ENCODE results near the gene FBXO48.

DNA sequence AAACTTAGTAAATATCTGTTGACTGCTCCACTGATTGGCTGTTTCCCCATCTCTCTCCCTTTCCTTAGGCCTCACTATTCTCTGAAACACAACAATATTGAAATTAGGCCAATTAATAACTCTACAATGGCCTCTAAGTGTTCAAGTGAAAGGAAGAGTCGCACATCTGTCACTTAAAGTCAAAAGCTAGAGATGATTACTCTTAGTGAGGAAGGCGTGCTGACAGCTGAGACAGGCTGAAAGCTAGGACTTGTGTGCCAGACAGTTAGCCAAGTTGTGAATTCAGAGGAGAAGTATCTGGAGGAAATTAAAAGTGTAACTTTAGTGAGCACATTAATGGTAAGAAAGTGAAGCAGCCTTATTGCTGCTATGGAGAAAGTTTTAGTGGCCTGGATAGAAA is 53.6 kb downstream of the FBXO48 start:
- TF ChIP-seq, protein P1, sequence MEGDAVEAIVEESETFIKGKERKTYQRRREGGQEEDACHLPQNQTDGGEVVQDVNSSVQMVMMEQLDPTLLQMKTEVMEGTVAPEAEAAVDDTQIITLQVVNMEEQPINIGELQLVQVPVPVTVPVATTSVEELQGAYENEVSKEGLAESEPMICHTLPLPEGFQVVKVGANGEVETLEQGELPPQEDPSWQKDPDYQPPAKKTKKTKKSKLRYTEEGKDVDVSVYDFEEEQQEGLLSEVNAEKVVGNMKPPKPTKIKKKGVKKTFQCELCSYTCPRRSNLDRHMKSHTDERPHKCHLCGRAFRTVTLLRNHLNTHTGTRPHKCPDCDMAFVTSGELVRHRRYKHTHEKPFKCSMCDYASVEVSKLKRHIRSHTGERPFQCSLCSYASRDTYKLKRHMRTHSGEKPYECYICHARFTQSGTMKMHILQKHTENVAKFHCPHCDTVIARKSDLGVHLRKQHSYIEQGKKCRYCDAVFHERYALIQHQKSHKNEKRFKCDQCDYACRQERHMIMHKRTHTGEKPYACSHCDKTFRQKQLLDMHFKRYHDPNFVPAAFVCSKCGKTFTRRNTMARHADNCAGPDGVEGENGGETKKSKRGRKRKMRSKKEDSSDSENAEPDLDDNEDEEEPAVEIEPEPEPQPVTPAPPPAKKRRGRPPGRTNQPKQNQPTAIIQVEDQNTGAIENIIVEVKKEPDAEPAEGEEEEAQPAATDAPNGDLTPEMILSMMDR (optimal IDR thresholded peaks at IDR 0.05 in 1 of 3, IDR thresholded peaks at IDR 0.05 in 1 of 3, conservative IDR thresholded peaks at IDR 0.05 in 1 of 3; ENCODE audit: extremely low read depth in 1 of 3, insufficient read depth in 2 of 3, low read length in 3 of 3) = no peak
- TF ChIP-seq EZH2 (IDR thresholded peaks at IDR 0.05; ENCODE audit: low read length) = no peak
